HG02759 (cell line): Measurements from ENCODE around the gene CLDN25.
A peak's percentile ranks its signal among the peaks of the same experiment; 100 is the strongest.

Source experiments
- ATAC-seq: cut with Tn5 transposase; IDR thresholded peaks from one replicate; pipeline ENCODE4 v1.9.1; 2021; ENCODE audit warnings: mild to moderate bottlenecking, moderate library complexity; ENCODE audit not compliant: unreplicated experiment

CLDN25 gene

GRCh38 chr11:113806406-113806805 is 26.8 kb downstream of the CLDN25 start:
- peak; percentile 65 for ATAC-seq

GRCh38 chr11:113808931-113809330 is 29.3 kb downstream of the CLDN25 start:
- ATAC-seq = no peak

- no peak for ATAC-seq
These were observed 34.6 kb downstream of the CLDN25 start for GRCh38 chr11:113814181-113814580.

GRCh38 chr11:113817162-113817561 is 37.6 kb downstream of the CLDN25 start:
- ATAC-seq = no peak

- ATAC-seq = no peak
These were observed 38.0 kb downstream of the CLDN25 start for GRCh38 chr11:113817626-113818025.

- ATAC-seq = no peak
These were observed 38.8 kb downstream of the CLDN25 start for GRCh38 chr11:113818426-113818825.

- no peak for ATAC-seq
These were observed 47.9 kb downstream of the CLDN25 start for GRCh38 chr11:113827477-113827876.

GRCh38 chr11:113828191-113828590 is 48.6 kb downstream of the CLDN25 start:
- no peak for ATAC-seq

GRCh38 chr11:113829751-113830150 is 50.2 kb downstream of the CLDN25 start:
- ATAC-seq = no peak
